ENCODE results near the gene PLEKHB1. TPM values are rescaled to one million over a fixed set of nuclear protein-coding genes. Genes with fewer than 3 reads are reported as not detected.
A peak's percentile ranks its signal among the peaks of the same experiment; 100 is the strongest.

The PLEKHB1 gene
- total RNA-seq, 2 donors from 2014 or later = 44.6 to 81.0 TPM

DNA sequence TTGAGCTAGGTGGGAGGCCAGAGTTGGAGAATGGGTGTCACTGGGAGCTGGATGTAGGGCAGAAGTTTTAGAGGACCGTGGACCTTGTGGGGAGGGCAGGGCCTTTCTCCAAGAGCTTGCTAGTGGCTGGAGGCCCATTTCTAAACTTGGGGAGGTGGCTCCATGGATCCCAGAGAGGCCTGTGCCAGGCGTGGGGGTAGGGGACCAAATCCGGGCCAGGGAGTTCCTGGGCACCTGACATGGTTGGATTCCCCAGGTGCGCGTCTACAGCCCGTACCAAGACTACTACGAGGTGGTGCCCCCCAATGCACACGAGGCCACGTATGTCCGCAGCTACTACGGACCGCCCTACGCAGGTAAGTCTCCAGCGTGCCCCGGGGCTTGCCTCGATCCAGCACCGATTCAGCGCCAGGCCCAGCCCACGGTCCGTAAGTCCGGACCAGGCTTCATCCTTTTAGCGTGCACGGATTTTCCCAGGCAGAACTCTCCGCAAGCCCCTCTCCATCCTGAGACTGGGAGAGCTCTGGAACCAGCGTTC lies 14.2 kb downstream of the PLEKHB1 start:
- no peaks in the 10 kb centered on the region for H3K27me3 ChIP-seq (ENCODE audit: control insufficient read depth, insufficient read depth, low read length, poor library complexity, severe bottlenecking)
- H3K4me1 ChIP-seq (ENCODE audit: control insufficient read depth, insufficient read depth, low read length) = no peaks in the 10 kb centered on the region
- no peak overlapping the region for H3K4me3 ChIP-seq (ENCODE audit: low read length)
- H3K4me3 Mint-ChIP-seq = peak overlapping the region; percentile 51
- TF ChIP-seq, protein P1, sequence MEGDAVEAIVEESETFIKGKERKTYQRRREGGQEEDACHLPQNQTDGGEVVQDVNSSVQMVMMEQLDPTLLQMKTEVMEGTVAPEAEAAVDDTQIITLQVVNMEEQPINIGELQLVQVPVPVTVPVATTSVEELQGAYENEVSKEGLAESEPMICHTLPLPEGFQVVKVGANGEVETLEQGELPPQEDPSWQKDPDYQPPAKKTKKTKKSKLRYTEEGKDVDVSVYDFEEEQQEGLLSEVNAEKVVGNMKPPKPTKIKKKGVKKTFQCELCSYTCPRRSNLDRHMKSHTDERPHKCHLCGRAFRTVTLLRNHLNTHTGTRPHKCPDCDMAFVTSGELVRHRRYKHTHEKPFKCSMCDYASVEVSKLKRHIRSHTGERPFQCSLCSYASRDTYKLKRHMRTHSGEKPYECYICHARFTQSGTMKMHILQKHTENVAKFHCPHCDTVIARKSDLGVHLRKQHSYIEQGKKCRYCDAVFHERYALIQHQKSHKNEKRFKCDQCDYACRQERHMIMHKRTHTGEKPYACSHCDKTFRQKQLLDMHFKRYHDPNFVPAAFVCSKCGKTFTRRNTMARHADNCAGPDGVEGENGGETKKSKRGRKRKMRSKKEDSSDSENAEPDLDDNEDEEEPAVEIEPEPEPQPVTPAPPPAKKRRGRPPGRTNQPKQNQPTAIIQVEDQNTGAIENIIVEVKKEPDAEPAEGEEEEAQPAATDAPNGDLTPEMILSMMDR (conservative IDR thresholded peaks at IDR 0.05) = no peak
- no peaks in the 10 kb centered on the region for H3K9me3 Mint-ChIP-seq
- no peak overlapping the region for H3K9ac ChIP-seq (ENCODE audit: extremely low read depth, low read length, poor library complexity, severe bottlenecking)
- no peaks in the 10 kb centered on the region for H3K36me3 ChIP-seq (ENCODE audit: control insufficient read depth, insufficient read depth, low read length)
- H3K36me3 Mint-ChIP-seq (ENCODE audit: low read depth) = peaks cover 17% of the 10 kb centered on the region
- 68 to 70% methylated on average over 23 to 25 of the region's 25 CpGs for WGBS, 2 experiments (ENCODE audit: insufficient coverage in 1 of 2, insufficient read length in 1 of 2)
- H3K27ac Mint-ChIP-seq = no peak overlapping the region
- no peaks in the 10 kb centered on the region for H3K9me3 ChIP-seq (ENCODE audit: control insufficient read depth, low read length)
- H3K27me3 Mint-ChIP-seq (ENCODE audit: insufficient read depth) = peaks cover 53% of the 10 kb centered on the region
- H3K27ac ChIP-seq (ENCODE audit: low read depth, low read length) = no peak overlapping the region
- DNase-seq = no peak
- H3K4me1 Mint-ChIP-seq = peaks cover 12% of the 10 kb centered on the region

DNA sequence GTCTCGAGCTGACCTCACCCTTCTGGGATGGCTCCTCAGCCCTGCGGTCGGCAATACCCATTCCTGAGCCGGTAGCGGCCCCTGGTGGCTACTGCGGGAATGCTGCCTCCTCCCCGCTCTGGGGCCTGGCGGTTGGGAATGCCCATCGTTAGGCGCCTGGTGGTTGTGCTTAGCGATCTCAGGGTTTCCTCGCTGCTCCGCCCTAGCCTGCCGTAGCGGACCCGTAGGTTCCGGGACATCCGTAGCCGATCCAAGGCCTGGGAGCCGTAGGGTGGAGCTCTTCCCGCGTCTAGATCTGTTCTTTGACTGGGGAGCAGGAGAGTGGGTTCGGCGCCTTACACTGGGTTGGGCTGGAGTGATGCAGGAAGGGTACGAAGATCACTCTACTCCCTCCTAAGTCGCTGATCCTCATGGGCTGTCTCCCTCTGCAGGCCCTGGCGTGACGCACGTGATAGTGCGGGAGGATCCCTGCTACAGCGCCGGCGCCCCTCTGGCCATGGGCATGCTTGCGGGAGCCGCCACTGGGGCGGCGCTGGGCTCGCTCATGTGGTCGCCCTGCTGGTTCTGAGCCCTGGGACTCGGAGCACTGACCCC lies 14.8 kb downstream of the PLEKHB1 start:
- peak overlapping the region; percentile 36 for H3K4me3 ChIP-seq (ENCODE audit: low read length)
- no peaks in the 10 kb centered on the region for H3K36me3 ChIP-seq (ENCODE audit: control insufficient read depth, insufficient read depth, low read length)
- H3K9ac ChIP-seq (ENCODE audit: extremely low read depth, low read length, poor library complexity, severe bottlenecking) = no peak overlapping the region
- peaks cover 12% of the 10 kb centered on the region for H3K36me3 Mint-ChIP-seq (ENCODE audit: low read depth)
- peak overlapping the region; percentile 92 for H3K27ac Mint-ChIP-seq
- peaks cover 53% of the 10 kb centered on the region for H3K27me3 Mint-ChIP-seq (ENCODE audit: insufficient read depth)
- TF ChIP-seq, protein P1 (conservative IDR thresholded peaks at IDR 0.05) = peak; percentile 98
- H3K4me1 ChIP-seq (ENCODE audit: control insufficient read depth, insufficient read depth, low read length) = no peaks in the 10 kb centered on the region
- no peaks in the 10 kb centered on the region for H3K9me3 Mint-ChIP-seq
- peaks cover 12% of the 10 kb centered on the region for H3K4me1 Mint-ChIP-seq
- peak overlapping the region; percentile 51 for H3K4me3 Mint-ChIP-seq
- H3K9me3 ChIP-seq (ENCODE audit: control insufficient read depth, low read length) = no peaks in the 10 kb centered on the region
- H3K27me3 ChIP-seq (ENCODE audit: control insufficient read depth, insufficient read depth, low read length, poor library complexity, severe bottlenecking) = no peaks in the 10 kb centered on the region
- no peak overlapping the region for H3K27ac ChIP-seq (ENCODE audit: low read depth, low read length)
- WGBS, 2 experiments (ENCODE audit: insufficient coverage in 1 of 2, insufficient read length in 1 of 2) = 18 to 31% methylated on average over 16 to 40 of the region's 40 CpGs
- peak; percentile 99 for DNase-seq

DNA sequence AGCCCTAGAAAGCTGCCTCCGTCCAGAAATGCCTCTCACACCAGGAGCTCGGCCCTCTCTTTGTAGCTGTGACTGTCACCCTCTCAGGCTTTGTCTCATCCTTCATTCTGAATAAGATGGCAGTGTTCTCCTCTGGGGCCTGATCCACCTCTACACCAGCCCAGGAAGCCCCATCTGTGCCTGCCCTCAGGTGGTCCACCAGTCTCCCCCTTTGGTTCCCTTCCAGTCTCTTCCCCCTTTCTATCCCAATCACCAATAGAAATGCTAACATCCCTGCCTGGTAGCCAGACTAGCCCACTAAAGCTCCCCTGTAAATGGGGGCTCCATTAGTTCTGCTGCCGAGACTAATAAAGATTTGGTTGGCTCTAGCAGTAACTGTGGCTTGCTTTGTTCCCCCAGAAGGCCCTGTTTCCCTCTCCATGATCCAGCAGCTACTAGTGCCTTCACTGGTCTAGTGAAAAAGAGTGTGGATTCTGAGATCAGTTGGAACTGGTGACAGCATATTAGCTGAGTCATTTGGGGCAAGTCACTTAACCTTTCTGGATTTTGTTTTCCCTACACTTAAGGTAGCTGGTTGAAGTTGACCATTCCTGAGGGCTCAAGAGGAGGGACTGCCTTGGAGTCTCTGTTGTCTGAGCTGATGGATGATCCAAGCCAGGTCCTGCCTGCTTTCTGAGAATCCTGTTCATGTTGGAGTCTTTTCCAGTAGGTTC lies 16.2 kb downstream of the PLEKHB1 start:
- H3K27me3 ChIP-seq (ENCODE audit: control insufficient read depth, insufficient read depth, low read length, poor library complexity, severe bottlenecking) = no peaks in the 10 kb centered on the region
- Mint-ChIP-seq H3K9me3 (no peaks in the 10 kb centered on the region), H3K4me3 (no peak overlapping the region), H3K36me3 (ENCODE audit: low read depth) (peaks cover 11% of the 10 kb centered on the region), H3K27ac (no peak overlapping the region), H3K27me3 (ENCODE audit: insufficient read depth) (peaks cover 53% of the 10 kb centered on the region), H3K4me1 (peaks cover 12% of the 10 kb centered on the region)
- TF ChIP-seq, protein P1 (conservative IDR thresholded peaks at IDR 0.05) = no peak
- H3K9ac ChIP-seq (ENCODE audit: extremely low read depth, low read length, poor library complexity, severe bottlenecking) = no peak overlapping the region
- no peak overlapping the region for H3K4me3 ChIP-seq (ENCODE audit: low read length)
- no peak for DNase-seq
- H3K36me3 ChIP-seq (ENCODE audit: control insufficient read depth, insufficient read depth, low read length) = no peaks in the 10 kb centered on the region
- H3K27ac ChIP-seq (ENCODE audit: low read depth, low read length) = no peak overlapping the region
- no peaks in the 10 kb centered on the region for H3K4me1 ChIP-seq (ENCODE audit: control insufficient read depth, insufficient read depth, low read length)
- 88% methylated on average over 3 of the region's 3 CpGs for WGBS, 2 experiments (ENCODE audit: insufficient coverage in 1 of 2, insufficient read length in 1 of 2)
- no peaks in the 10 kb centered on the region for H3K9me3 ChIP-seq (ENCODE audit: control insufficient read depth, low read length)

Data from endodermal cell (in vitro differentiated cells).